GM03348 (cell line): ENCODE data around the gene ZNF740.
A peak's percentile ranks its signal among the peaks of the same experiment; 100 is the strongest.

ENCODE experiments used
- DNase-seq: peaks from one replicate; pipeline ENCODE4 v3.0.0; 2012; ENCODE audit warnings: low spot score

Gene ZNF740

GRCh38 chr12:53227341-53227740 lies 46.8 kb downstream of the ZNF740 start:
- DNase-seq: no peak

GRCh38 chr12:53227836-53228235 lies 47.3 kb downstream of the ZNF740 start:
- DNase-seq: no peak

- DNase-seq: no peak
These were observed 48.9 kb downstream of the ZNF740 start for GRCh38 chr12:53229454-53229853.

GRCh38 chr12:53230108-53230845 lies 49.8 kb downstream of the ZNF740 start:
- DNase-seq: no peak

GRCh38 chr12:53231671-53231920 lies 51.1 kb downstream of the ZNF740 start:
- no peak for DNase-seq

GRCh38 chr12:53231921-53232645 lies 51.6 kb downstream of the ZNF740 start, which contains the start of gene RARG:
Gene RARG, minus strand, starts transcription at chr12:53232209. Its CDS starts 4,664 bp downstream, at chr12:53227545.
- peak; percentile 96 for DNase-seq

- DNase-seq: peak; percentile 76
These were observed 52.3 kb downstream of the ZNF740 start for GRCh38 chr12:53232646-53233461.

- peak; percentile 67 for DNase-seq
These were observed 53.2 kb downstream of the ZNF740 start for GRCh38 chr12:53233671-53234121.

- peak; percentile 44 for DNase-seq
These were observed 53.9 kb downstream of the ZNF740 start for GRCh38 chr12:53234271-53234914.

- DNase-seq: no peak
These were observed 54.6 kb downstream of the ZNF740 start for GRCh38 chr12:53235164-53235563.

- DNase-seq: no peak
These were observed 55.4 kb downstream of the ZNF740 start for GRCh38 chr12:53235742-53236442.

GRCh38 chr12:53236443-53237111 lies 56.1 kb downstream of the ZNF740 start:
- no peak for DNase-seq

GRCh38 chr12:53239643-53240258 lies 59.2 kb downstream of the ZNF740 start:
- no peak for DNase-seq

GRCh38 chr12:53241623-53242412 lies 61.3 kb downstream of the ZNF740 start:
- DNase-seq: no peak

- DNase-seq: no peak
These were observed 63.8 kb downstream of the ZNF740 start for GRCh38 chr12:53244337-53244736.
